Epithelial cell of esophagus (primary cell): ENCODE data around the gene ATP10A.
A peak's percentile ranks its signal among the peaks of the same experiment; 100 is the strongest.
"Not testable (repeated sequence)": the region's sequence is repeated elsewhere in the genome, so short reads cannot be mapped to it uniquely, and the experiment has no call there.

ENCODE experiments used
- DNase-seq: peaks from one replicate; pipeline ENCODE4 v3.0.0; 2010; ENCODE audit warnings: low read depth
- H3K4me3 ChIP-seq: 2 replicates; pipeline ENCODE4 v1.5.1; 2011; ENCODE audit warnings: mild to moderate bottlenecking, low read length, control low read depth
- CTCF ChIP-seq: IDR thresholded peaks from 2 replicates; pipeline ENCODE4 v1.5.1; 2011; ENCODE audit warnings: low read depth, mild to moderate bottlenecking, low read length, control low read depth, inconsistent platforms; ENCODE audit not compliant: insufficient read depth; ENCODE audit errors: missing control alignments

Gene ATP10A

GRCh38 chr15:25884370-25884769 lies 21.2 kb upstream of the ATP10A start:
- no peak for TF ChIP-seq CTCF
- no peak for DNase-seq
- no peak overlapping the region for H3K4me3 ChIP-seq

DNA sequence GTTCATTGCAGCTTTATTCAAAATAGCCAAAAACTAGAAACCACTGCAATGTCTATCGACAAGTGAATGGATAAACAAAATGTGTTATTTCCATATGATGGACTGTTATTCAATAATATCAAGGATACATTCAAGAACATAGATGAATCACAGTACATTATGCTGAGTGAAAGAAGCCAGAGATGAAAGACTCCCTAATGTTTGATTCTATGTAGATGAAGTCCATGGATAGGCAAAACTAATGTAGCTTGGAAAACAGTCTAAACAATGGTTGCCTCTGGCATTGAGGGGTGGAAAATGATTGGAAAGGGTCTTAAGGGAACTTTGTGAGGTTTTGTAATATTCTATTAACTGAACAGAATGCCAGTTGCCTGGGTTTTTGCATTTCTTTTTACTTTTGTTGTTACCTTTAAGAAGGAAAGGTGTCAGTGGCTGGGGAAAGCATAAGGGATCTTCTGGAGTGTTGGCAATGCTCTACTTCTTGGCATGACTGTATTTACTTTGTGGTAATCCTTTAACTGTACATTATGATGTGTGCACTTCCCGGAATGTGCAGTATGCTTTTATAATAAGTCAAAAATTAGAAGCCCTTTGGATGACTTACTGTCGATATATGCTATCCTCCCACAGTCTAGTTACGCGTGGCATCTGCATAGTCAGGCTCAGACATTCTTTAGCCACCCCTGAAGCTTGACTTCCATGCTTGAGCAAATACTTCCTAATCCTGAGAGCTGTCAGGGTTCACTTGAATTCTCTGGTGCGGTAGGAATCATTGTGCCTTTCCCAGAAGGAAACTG lies 20.5 kb upstream of the ATP10A start:
- peak; percentile 89 for DNase-seq
- no peak overlapping the region for H3K4me3 ChIP-seq
- no peak for TF ChIP-seq CTCF

- TF ChIP-seq CTCF = no peak
- no peak for DNase-seq
- no peak overlapping the region for H3K4me3 ChIP-seq
Observed at GRCh38 chr15:25882466-25882865, 19.3 kb upstream of the ATP10A start.

DNA sequence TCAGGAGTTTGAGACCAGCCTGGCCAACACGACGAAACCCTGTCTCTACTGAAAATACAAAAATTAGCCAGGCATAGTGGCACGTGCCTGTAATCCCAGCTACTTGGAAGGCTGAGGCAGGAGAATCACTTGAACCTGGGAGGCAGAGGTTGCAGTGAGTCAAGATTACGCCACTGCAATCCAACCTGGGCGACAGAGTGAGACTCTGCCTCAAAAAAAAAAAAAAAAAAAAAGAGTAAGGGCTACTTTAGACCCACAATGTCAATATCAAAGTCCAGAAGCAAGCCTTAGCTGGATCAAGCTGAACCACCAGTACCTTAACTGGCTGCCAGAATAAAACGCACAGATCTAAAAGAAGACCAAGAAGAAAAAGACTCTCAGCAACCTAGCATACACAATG lies 17.8 kb upstream of the ATP10A start:
- DNase-seq = not testable (repeated sequence)

GRCh38 chr15:25880411-25880810 lies 17.3 kb upstream of the ATP10A start:
- DNase-seq = no peak
- TF ChIP-seq CTCF = no peak
- H3K4me3 ChIP-seq = no peak overlapping the region

More for the DNA sequence above, 17.8 kb upstream of the ATP10A start:
- not testable (repeated sequence) for H3K4me3 ChIP-seq

GRCh38 chr15:25879438-25879837 lies 16.3 kb upstream of the ATP10A start:
- no peak overlapping the region for H3K4me3 ChIP-seq
- TF ChIP-seq CTCF = no peak
- DNase-seq = no peak

DNA sequence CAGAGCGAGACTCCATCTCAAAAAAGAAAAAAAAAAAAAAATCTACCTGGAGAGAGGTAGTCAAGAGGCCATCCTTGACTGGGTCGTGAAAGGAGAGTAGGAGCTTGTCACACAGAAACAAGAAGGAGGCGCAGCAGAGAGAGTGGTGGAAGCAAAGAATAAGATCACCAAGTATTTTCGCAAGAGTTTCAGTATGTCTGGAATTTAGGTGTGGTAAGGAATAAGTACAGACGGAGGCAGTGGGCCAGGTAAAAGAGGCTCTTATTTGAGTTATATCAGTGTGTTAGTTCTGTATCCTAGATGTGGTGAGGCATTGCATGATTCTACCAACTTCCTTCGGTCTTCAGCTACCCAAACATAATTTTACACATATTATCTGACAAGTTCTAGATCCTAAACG lies 14.6 kb upstream of the ATP10A start:
- no peak overlapping the region for H3K4me3 ChIP-seq
- peak; percentile 82 for DNase-seq
- peak; percentile 16 for TF ChIP-seq CTCF
